HG03354 (cell line): ENCODE measurements around the gene P2RY11.

Source experiments
- ATAC-seq: cut with Tn5 transposase; IDR thresholded peaks from one replicate; pipeline ENCODE4 v1.9.1; 2021; ENCODE audit warnings: mild to moderate bottlenecking; ENCODE audit not compliant: unreplicated experiment, poor library complexity, severe bottlenecking

Gene P2RY11

GRCh38 chr19:10137751-10138682 lies 26.5 kb downstream of the P2RY11 start:
- no peak for ATAC-seq

DNA sequence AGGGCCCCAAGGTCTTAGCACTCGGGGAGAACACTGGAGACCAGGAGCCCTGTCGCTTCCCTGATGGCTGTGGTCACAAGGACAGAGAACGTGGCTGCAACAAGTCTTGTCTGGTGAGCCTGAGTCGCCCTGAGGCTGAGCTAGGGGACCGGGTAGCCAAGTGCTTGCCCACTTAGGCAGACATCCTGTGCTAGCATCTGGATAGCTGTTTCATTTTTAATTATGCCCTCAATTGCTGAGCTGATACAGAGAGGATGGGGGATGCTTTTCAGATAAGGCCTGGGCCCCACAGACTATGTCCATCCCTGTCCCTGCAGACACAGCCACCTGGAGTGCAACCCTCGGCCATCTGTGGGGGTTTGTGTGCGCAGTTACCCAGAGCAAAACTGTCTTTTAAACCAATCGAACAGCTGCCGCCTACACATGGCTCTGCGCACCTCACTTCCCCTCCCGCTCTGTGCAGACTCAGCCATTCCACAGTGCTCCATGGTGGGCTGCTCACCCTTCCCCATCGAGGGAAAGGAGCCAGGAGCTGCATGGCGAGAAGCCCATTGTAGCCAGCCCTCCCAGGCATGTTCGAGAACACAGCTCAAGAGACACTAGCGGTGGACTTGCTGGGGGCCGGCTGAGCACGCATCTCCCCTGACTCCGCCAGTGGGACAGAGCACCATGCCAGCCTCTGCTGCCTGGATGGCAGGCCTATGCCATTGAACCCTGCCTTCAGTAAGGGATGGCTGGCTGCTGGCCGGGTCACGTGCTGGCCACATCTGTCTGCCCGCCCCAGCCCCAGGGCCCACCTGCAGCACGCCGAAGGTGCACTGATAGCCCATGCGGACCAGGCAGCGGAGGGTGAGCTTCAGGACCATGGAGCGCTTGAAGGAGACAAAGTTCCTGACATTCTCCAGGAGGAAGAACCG lies 27.6 kb downstream of the P2RY11 start:
- no peak for ATAC-seq

- ATAC-seq: no peak
Observed at GRCh38 chr19:10139952-10140351, 28.5 kb downstream of the P2RY11 start.

DNA sequence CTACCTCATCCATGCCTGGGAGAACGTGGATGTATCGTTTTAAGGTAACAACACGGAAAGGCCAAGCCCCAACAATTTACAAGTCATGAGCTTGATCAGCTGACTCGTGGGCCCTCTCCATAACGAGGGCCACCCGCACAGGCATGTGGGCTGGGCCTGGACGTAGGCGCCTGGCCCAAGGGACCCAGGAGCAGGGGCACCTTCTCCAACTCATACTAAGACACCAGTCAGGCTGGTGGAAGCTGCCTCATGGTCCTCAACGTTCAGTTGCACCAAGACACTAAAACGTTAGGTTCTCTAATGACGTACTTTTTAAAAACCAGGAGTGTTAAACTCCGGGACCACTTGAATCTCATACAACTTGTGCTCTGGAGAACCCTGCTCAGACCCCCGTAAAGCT lies 30.0 kb downstream of the P2RY11 start:
- ATAC-seq: no peak

DNA sequence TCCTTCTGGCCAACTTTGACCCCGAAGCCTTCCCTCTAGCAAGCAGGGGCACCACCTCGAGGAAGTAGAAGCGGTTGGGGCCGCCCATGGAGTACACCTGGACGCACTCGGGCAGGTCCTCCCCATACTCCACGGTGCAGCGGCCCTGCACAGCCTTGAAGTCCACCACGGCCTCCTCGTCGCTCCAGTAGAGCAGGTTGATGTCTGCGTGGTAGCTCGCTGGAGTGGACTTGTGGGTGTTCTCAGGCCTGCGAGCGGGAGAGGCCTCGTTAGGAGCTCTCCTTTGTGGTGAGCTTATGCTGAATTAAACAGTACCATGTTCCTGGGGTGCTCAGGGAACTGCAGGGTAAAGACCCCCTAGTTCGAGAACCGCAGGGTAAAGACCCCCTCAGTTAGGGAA lies 30.5 kb downstream of the P2RY11 start:
- ATAC-seq: no peak

DNA sequence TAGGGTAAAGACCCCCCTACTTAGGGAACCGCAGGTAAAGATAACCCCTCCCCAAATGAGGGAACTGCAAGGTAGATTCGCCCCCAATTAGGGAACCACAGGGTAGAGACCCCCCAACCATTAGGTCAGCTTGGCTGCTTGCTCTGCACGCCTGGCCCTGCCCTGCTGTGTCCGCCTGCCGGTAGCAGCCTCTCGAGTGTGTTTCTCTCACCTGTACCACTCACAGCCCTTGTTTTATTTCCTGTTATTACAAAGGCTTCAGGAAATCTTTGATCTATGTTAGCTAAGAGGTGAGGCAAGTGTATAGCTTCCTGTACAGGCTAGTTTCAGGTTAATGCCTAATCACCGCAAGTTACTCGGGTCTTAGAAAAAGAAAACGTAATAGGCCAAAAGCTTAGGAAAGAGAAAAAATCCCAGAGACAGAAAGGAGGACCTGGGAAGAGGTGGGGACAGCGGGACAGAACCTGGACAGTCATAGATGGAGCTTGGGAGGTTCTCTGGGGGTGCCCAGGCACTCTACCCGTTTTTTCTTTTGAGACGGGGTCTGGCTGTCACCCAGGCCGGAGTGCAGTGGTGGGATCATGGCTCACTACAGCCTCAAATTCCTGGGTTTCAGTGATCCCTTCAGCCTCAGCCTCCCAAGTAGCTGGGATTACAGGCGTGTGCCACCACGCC lies 31.3 kb downstream of the P2RY11 start:
- no peak for ATAC-seq

DNA sequence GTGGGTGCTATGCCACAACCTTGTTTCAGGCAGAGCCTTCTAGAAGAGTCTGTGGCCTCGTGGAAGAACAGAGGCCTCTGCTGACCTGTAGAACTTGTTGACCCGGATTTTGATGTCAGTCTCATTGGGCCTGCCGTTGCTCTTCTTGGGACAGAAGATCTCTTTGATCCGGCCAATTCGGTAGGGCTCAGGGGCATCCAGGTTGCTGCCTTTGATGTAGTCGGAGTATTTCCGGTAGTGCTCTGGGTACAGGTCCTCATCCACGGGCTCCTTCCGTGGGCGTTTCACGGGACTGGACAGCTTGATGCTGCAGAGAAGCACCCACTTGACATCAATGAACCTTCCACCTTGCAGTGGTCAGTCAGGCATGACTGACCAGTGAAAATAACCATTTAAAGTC lies 32.2 kb downstream of the P2RY11 start:
- ATAC-seq: no peak

DNA sequence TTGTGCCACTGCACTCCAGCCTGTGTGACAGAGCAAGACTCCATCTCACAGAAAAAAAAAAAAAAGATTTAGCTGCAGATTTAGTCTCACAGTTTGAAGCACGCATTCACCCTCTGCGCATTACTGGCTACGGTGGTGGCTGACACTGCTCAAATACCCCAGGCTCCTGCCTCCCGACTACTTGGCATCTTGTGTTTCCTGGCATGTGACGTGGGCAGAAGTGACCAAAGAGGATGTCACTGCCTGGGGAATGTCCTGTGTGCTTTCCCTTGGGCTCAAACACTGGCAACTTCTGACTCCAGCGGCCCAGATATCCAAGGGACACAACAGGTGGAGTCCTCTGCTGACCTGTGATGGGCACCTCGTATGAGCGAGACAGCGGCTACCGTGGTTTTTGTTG lies 32.9 kb downstream of the P2RY11 start:
- ATAC-seq: no peak

DNA sequence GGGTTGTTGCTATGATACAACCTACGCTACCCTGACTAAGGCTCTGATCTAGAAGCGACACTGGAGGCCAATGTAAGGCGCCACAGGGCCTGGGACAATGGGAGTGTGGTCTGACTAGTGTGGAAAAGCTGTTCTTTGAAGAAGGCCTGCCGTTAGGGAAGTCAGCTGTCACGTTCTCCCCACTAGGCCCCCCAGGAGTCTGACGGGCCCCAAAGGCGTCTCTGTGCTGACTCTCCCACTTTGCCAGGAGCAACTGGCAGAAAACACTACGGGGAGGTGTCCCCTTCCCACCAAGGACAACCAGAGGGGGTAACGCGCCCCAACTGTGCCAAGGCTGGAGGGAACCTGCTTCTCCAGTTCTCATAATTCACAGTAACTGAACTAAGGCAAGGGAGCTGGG lies 33.5 kb downstream of the P2RY11 start:
- no peak for ATAC-seq

- no peak for ATAC-seq
Observed at GRCh38 chr19:10146142-10146541, 34.6 kb downstream of the P2RY11 start.

DNA sequence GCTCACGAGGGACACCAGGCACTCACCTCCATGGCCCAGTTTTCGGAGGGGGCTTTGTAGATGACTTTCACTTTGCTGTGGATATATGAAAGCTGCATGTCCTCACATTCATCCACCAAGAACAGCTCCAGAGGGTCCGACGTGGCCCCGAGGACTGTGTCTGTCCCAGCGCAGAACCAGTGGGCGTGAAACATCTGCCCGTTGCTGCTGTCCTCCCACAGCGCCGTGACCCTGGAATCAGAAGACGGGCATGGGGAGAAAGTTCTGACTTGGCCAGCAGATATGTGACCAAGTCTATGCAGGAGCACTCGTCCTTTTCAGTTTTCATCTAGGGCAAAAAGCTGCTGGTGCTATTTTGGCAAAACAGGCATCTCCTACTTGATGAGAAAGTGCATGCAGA lies 37.9 kb downstream of the P2RY11 start:
- ATAC-seq: no peak

- no peak for ATAC-seq
Observed at GRCh38 chr19:10151521-10151920, 40.0 kb downstream of the P2RY11 start.

DNA sequence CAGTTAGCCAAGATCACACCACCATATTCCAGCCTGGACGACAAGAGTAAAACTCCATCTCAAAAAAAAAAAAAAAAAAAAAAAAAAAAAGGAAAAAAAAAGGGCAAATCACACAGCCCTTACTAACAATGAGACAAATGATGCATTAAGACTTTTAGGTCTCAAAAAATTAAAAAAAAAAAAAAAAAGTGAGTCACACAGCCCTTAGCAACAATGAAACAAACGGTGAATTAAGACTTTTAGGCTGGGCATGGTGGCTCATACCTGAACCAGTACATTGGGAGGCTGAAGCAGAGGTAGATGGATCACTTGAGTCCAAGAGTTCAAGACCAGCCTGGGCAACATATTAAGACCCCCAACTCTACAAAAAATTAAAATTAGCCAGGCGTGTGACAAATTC lies 40.6 kb downstream of the P2RY11 start:
- ATAC-seq: no peak

DNA sequence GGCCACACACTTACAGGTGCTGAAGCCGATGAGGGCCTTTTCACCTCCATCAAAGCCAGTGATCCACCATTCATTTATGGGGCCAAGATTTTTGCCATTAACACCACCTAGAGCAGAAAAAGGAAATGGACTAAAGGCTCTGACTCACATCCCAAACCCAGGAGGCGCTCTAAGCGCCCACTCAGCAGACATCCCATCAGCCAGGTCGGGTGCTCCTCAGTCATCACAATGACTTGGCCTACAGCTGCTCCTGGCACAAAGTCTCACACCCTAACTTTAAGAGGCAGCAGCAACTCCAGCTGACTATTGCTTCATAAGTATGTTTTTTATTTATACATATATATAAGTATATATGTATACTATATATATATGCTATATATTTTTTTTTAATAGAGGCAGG lies 44.3 kb downstream of the P2RY11 start:
- ATAC-seq: no peak

- ATAC-seq: no peak
Observed at GRCh38 chr19:10158071-10158470, 46.6 kb downstream of the P2RY11 start.

DNA sequence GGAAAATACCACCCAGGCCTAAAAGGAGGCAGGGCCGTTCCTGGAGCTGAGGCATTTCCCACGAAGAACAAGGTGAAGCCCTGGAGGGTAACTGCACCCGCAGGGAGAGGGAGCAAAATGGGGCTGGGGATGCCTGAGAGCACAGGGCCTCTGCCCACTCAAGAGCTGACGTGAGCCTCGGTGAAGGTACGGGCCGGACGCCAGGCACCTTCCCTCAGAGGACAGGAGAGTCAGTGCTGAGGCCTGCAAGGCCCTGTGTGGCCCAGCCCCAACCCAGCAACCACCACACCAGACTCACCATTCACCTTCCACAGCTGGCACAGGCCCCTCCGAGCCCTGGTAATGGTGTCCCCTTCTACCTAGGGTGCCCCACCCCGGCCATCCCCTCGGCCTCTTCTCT lies 47.0 kb downstream of the P2RY11 start:
- ATAC-seq: no peak

GRCh38 chr19:10159610-10160009 lies 48.1 kb downstream of the P2RY11 start:
- no peak for ATAC-seq

DNA sequence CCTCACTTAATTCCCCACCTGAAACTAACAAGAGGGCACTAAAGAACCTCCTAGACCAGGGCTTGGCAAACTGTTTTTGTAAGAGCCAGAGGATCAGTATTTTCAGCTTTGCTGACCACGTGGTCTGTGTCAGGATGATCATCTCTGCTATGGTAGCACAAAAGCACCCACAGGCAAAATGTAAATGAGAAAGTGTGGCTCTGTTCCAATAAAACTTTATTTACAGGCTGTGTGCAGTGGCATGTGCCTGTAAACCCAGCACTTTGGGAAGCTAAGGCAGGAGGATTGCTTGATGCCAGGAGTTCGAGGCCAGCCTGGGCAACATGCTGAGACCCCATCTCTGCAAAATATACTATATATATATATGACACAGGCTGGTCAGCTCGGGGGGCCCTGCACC lies 52.0 kb downstream of the P2RY11 start:
- ATAC-seq: no peak
